Activated CD4-positive, alpha-beta T cell treated with anti-CD3 and anti-CD28 coated beads, Interleukin-2, amount 10 ng/mL, durations not matched to agents 7 days and 5 days (primary cell): ENCODE results near the gene MED23. TPM values are rescaled to one million over a fixed set of nuclear protein-coding genes. Genes with fewer than 3 reads are reported as not detected.

Experiments used
- CTCF ChIA-PET: fragments of 350-600 bp; sonication (Branson Sonifier 250); formaldehyde crosslinking; loops from one replicate; lab custom pipeline; 2021; ENCODE audit warnings: antibody characterized with exemption; lab: Charles Lee
- POLR2A ChIA-PET: fragments of 350-600 bp; sonication (Branson Sonifier 250); formaldehyde crosslinking; loops from one replicate; lab custom pipeline; 2021; ENCODE audit warnings: antibody characterized with exemption; lab: Charles Lee
- DNase-seq: peaks from one replicate; pipeline ENCODE4 v3.0.0-alpha.2; 2020
- H3K27ac Mint-ChIP-seq: one replicate; pipeline ENCODE4 v1.8.0; 2021; ENCODE audit warnings: mild to moderate bottlenecking, moderate library complexity, mixed read lengths
- H3K27me3 Mint-ChIP-seq: one replicate; pipeline ENCODE4 v1.8.0; 2021; ENCODE audit warnings: mixed read lengths
- H3K36me3 Mint-ChIP-seq: one replicate; pipeline ENCODE4 v1.8.0; 2021; ENCODE audit warnings: low read depth, mixed read lengths
- H3K4me1 Mint-ChIP-seq: one replicate; pipeline ENCODE4 v1.8.0; 2021; ENCODE audit warnings: mixed read lengths
- H3K4me3 Mint-ChIP-seq: one replicate; pipeline ENCODE4 v1.8.0; 2021; ENCODE audit warnings: mild to moderate bottlenecking, moderate library complexity, mixed read lengths
- H3K9me3 Mint-ChIP-seq: one replicate; pipeline ENCODE4 v1.8.0; 2021; ENCODE audit warnings: mixed read lengths
- total RNA-seq, 2 experiments: library from RNA; stranded (reverse); gene quantifications; one replicate each; pipeline ENCODE4 v1.2.3, GENCODE V29; 2021

The MED23 gene
- total RNA-seq, 2 experiments from 2014 or later = 33.4 to 34.3 TPM

DNA sequence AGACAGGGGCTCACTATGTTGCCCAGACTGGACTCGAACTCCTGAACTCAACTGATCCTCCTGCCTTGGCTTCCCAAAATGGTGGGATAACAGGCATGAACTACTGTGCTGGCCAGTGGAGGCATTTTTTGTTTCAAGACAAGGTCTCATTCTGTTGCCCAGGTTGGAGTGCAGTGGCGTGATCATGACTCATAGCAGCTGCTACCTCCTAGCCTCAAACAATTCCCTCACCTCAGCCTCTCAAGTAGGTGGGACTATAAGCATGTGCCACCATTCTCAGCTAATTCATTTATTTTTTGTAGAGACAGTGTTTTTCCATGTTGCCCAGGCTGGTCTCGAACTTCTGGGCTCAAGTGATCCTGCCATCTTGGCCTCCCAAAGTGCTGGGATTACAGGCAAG, 26.3 kb upstream of the MED23 start:
- H3K36me3 Mint-ChIP-seq = no peaks in the 10 kb centered on the region
- no peaks in the 10 kb centered on the region for H3K27me3 Mint-ChIP-seq
- DNase-seq = no peak
- no peaks in the 10 kb centered on the region for H3K4me1 Mint-ChIP-seq
- no peak overlapping the region for H3K4me3 Mint-ChIP-seq
- no peaks in the 10 kb centered on the region for H3K9me3 Mint-ChIP-seq
- CTCF ChIA-PET = no interaction called here
- POLR2A ChIA-PET = interaction anchor here (0.6 kb wide), 1 partner anchor 37 kb away, joined by 5 read pairs; no protein-coding TSS in a partner anchor
- no peak overlapping the region for H3K27ac Mint-ChIP-seq

- Mint-ChIP-seq H3K9me3 (no peaks in the 10 kb centered on the region), H3K4me1 (no peaks in the 10 kb centered on the region), H3K36me3 (no peaks in the 10 kb centered on the region), H3K27me3 (no peaks in the 10 kb centered on the region), H3K27ac (no peak overlapping the region), H3K4me3 (no peak overlapping the region)
- ChIA-PET POLR2A (no interaction called here), CTCF (interaction anchor here (0.6 to 1.3 kb wide), 2 partner anchors 24 to 1475 kb away, joined by 3 to 8 read pairs; partner anchors contain the start of gene MED23)
- DNase-seq = no peak
Observed at GRCh38 chr6:131652472-131652871, 24.4 kb upstream of the MED23 start.

GRCh38 chr6:131651782-131652181, 23.7 kb upstream of the MED23 start:
- H3K27me3 Mint-ChIP-seq = no peaks in the 10 kb centered on the region
- no peak overlapping the region for H3K27ac Mint-ChIP-seq
- H3K4me1 Mint-ChIP-seq = no peaks in the 10 kb centered on the region
- no peak overlapping the region for H3K4me3 Mint-ChIP-seq
- ChIA-PET CTCF (interaction anchor here (1.3 to 1.8 kb wide), 2 partner anchors 12 to 24 kb away, joined by 4 to 8 read pairs; partner anchors contain the start of gene MED23), POLR2A (no interaction called here)
- no peaks in the 10 kb centered on the region for H3K36me3 Mint-ChIP-seq
- H3K9me3 Mint-ChIP-seq = no peaks in the 10 kb centered on the region
- DNase-seq = no peak

GRCh38 chr6:131646249-131646670, 18.2 kb upstream of the MED23 start:
- Mint-ChIP-seq H3K36me3 (no peaks in the 10 kb centered on the region), H3K27me3 (no peaks in the 10 kb centered on the region), H3K4me3 (no peak overlapping the region), H3K4me1 (no peaks in the 10 kb centered on the region), H3K27ac (no peak overlapping the region), H3K9me3 (no peaks in the 10 kb centered on the region)
- ChIA-PET CTCF (no interaction called here), POLR2A (no interaction called here)
- no peak for DNase-seq

- ChIA-PET POLR2A (no interaction called here), CTCF (no interaction called here)
- no peak for DNase-seq
- Mint-ChIP-seq H3K4me1 (no peaks in the 10 kb centered on the region), H3K36me3 (no peaks in the 10 kb centered on the region), H3K27ac (no peak overlapping the region), H3K4me3 (no peak overlapping the region), H3K9me3 (no peaks in the 10 kb centered on the region), H3K27me3 (no peaks in the 10 kb centered on the region)
Observed at GRCh38 chr6:131645846-131646245, 17.8 kb upstream of the MED23 start.

- ChIA-PET POLR2A (no interaction called here), CTCF (interaction anchor here (0.8 kb wide), 1 partner anchor 16 kb away, joined by 3 read pairs; no protein-coding TSS in a partner anchor)
- Mint-ChIP-seq H3K4me3 (no peak overlapping the region), H3K9me3 (no peaks in the 10 kb centered on the region), H3K27me3 (no peaks in the 10 kb centered on the region), H3K4me1 (peaks cover 1% of the 10 kb centered on the region), H3K27ac (no peak overlapping the region), H3K36me3 (no peaks in the 10 kb centered on the region)
- DNase-seq = no peak
Observed at GRCh38 chr6:131644921-131645320, 16.9 kb upstream of the MED23 start.

GRCh38 chr6:131643855-131644460, 15.9 kb upstream of the MED23 start:
- ChIA-PET POLR2A (no interaction called here), CTCF (interaction anchor here (0.8 kb wide), 1 partner anchor 15 kb away, joined by 3 read pairs; no protein-coding TSS in a partner anchor)
- DNase-seq = no peak
- Mint-ChIP-seq H3K27ac (no peak overlapping the region), H3K27me3 (no peaks in the 10 kb centered on the region), H3K4me1 (peaks cover 1% of the 10 kb centered on the region), H3K36me3 (no peaks in the 10 kb centered on the region), H3K9me3 (no peaks in the 10 kb centered on the region), H3K4me3 (no peak overlapping the region)

DNA sequence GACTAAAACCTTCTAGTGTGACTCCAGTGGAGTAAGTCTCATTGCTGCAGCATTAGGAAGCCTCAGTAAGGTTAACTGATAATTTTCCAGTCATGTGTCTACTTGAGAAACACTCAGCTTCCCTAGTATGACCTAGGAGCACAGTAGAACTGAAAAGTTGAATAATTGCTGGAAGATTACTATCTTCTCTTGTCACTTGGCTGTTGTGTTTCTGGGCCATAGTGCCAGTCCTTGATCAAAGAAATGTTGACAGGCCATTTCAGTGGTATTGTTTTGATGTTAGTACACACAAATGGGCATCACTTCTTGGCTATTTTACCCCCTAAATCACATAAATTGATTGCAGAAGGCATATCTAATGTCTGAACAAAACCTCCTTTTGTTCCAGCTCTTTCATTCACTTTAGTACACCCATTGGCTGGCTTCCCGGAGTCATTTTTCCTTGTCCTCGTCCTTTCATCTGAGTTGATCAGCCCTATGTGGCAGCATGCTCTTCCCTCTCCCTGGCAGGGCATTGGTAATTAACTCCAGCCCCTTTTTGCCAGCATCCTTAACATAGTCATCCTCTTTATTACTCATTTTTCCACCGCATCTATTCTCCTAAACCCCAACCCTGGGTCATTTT, 15.1 kb upstream of the MED23 start:
- no peak overlapping the region for H3K4me3 Mint-ChIP-seq
- no peaks in the 10 kb centered on the region for H3K9me3 Mint-ChIP-seq
- no peaks in the 10 kb centered on the region for H3K36me3 Mint-ChIP-seq
- H3K27me3 Mint-ChIP-seq = no peaks in the 10 kb centered on the region
- no peak overlapping the region for H3K27ac Mint-ChIP-seq
- CTCF ChIA-PET = interaction anchor here (1.0 kb wide), 1 partner anchor 16 kb away, joined by 5 read pairs; the partner anchor contains the start of gene MED23
- peaks cover 1% of the 10 kb centered on the region for H3K4me1 Mint-ChIP-seq
- POLR2A ChIA-PET = no interaction called here
- no peak for DNase-seq

- Mint-ChIP-seq H3K4me1 (peaks cover 1% of the 10 kb centered on the region), H3K36me3 (no peaks in the 10 kb centered on the region)
- CTCF ChIA-PET = interaction anchor here (1.0 kb wide), 1 partner anchor 15 kb away, joined by 5 read pairs; the partner anchor contains the start of gene MED23
Observed at GRCh38 chr6:131642565-131642964, 14.5 kb upstream of the MED23 start.

DNA sequence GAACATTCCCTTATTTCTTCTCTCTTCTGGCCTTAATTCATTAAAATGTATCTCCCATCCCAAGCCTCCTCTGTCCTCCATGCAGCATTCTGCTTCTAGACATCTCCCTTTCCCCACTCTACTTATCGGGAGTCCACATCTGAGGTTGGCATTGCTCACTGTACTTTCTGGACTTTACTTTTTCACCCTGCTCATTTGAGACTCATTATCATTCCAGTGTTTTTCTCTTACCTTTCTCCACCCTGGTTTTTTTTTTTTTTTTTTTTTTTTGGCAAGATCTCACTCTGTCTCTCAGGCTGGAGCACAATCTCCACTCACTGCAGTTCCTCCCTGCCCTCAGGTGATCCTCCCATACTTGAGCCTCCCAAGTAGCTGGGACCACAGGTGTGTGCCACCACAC, 13.5 kb upstream of the MED23 start:
- Mint-ChIP-seq H3K4me3 (no peak overlapping the region), H3K4me1 (peaks cover 1% of the 10 kb centered on the region), H3K36me3 (no peaks in the 10 kb centered on the region), H3K9me3 (no peaks in the 10 kb centered on the region), H3K27me3 (no peaks in the 10 kb centered on the region), H3K27ac (no peak overlapping the region)
- no peak for DNase-seq
- ChIA-PET CTCF (no interaction called here), POLR2A (no interaction called here)

More at GRCh38 chr6:131642565-131642964, 14.5 kb upstream of the MED23 start:
- Mint-ChIP-seq H3K9me3 (no peaks in the 10 kb centered on the region), H3K27me3 (no peaks in the 10 kb centered on the region), H3K4me3 (no peak overlapping the region), H3K27ac (no peak overlapping the region)
- POLR2A ChIA-PET = no interaction called here
- no peak for DNase-seq

GRCh38 chr6:131640576-131640975, 12.5 kb upstream of the MED23 start:
- Mint-ChIP-seq H3K4me1 (peaks cover 1% of the 10 kb centered on the region), H3K4me3 (no peak overlapping the region), H3K36me3 (no peaks in the 10 kb centered on the region), H3K9me3 (no peaks in the 10 kb centered on the region), H3K27me3 (no peaks in the 10 kb centered on the region), H3K27ac (no peak overlapping the region)
- ChIA-PET CTCF (interaction anchor here (5.0 kb wide), 1 partner anchor 12 kb away, joined by 44 read pairs; the partner anchor contains the start of gene MED23), POLR2A (no interaction called here)
- DNase-seq = no peak

DNA sequence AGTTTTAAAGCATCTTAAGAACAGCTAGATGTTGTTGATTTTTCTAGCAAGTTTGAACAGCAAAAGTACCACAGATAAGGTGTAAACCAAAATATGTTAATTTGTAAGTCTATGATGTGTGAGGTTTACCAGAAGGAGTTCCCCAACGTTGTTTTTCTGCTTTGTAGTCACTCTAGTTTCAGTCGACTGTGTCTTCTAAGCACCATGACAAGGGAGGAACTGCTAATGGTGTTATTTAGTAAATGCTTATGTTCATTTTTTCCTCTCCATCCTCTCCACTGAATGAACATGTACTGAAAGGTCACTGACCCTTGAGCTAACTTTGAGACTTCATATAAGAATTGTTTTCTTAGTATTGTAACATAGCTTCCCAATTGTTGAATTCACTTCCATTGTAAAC, 12.1 kb upstream of the MED23 start:
- no peak for DNase-seq
- peaks cover 1% of the 10 kb centered on the region for H3K4me1 Mint-ChIP-seq
- H3K27me3 Mint-ChIP-seq = no peaks in the 10 kb centered on the region
- H3K4me3 Mint-ChIP-seq = no peak overlapping the region
- no peak overlapping the region for H3K27ac Mint-ChIP-seq
- POLR2A ChIA-PET = no interaction called here
- CTCF ChIA-PET = interaction anchor here (5.0 kb wide), 1 partner anchor 11 kb away, joined by 44 read pairs; the partner anchor contains the start of gene MED23
- no peaks in the 10 kb centered on the region for H3K36me3 Mint-ChIP-seq
- no peaks in the 10 kb centered on the region for H3K9me3 Mint-ChIP-seq

DNA sequence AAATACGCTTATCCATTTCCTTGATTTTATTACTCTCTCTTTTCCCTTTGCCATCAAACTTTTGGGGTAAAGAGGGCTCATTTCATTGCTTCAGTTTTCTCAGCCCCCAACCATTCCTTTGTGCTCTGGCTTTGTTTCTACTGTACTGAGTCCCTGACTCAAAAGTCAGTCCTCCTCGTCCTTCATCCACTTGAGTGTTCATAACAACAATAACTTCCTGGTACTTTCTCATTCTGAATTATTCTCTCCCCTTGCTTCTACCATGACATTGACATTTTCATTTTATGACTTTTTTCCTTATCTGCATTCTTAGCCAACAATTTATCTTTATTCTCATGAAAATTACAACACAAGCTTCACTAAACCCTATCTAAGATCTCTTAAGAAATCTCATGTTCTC, 10.0 kb upstream of the MED23 start:
- Mint-ChIP-seq H3K4me3 (no peak overlapping the region), H3K36me3 (no peaks in the 10 kb centered on the region), H3K4me1 (peaks cover 1% of the 10 kb centered on the region), H3K27me3 (no peaks in the 10 kb centered on the region), H3K27ac (no peak overlapping the region), H3K9me3 (no peaks in the 10 kb centered on the region)
- CTCF ChIA-PET = interaction anchor here (5.0 kb wide), 1 partner anchor 9 kb away, joined by 44 read pairs; the partner anchor contains the start of gene MED23
- POLR2A ChIA-PET = no interaction called here
- DNase-seq = no peak
